VCaP (cell line): ENCODE data around the gene UBN1.

Source experiments
- H3K27ac ChIP-seq: fragments of 450-650 bp; 2 replicates; pipeline ENCODE4 v1.5.1; 2017
- TF ChIP-seq, protein P1 (sequence below): fragments of 450-650 bp; conservative IDR thresholded peaks from 2 replicates; pipeline ENCODE4 v1.5.1; 2017; ENCODE audit warnings: mild to moderate bottlenecking, moderate library complexity

The UBN1 gene

DNA sequence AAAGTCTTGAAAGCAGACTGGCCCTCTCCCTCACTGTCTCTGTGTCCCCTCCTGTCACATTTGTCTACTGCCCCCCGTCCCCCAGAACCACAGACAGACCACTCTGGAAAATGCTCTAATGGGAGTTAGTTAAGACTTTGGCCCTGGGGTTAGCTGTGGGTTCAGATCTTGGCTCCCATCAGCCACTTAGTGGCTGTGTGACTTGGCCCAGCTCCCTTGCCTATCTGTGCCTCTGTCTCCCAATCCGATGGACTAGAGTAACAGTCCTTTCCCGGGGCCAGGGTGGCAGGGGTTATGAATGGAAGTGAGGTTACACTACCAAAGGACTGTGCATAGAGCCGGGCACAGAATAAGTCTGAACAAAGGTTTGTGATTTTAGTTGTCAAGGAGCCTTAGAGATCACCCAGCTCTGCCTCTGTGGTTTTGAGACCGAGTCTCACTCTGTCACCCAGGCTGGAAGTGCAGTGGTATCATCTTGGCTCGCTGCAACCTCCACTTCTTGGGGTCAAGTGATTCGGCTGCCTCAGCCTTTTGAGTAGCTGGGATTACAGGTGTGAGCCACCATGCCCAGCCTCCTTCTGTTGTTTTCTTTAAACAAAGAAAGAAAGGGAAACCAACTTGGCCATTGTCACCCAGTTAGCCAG lies 66.0 kb downstream of the UBN1 start:
- TF ChIP-seq, protein P1, sequence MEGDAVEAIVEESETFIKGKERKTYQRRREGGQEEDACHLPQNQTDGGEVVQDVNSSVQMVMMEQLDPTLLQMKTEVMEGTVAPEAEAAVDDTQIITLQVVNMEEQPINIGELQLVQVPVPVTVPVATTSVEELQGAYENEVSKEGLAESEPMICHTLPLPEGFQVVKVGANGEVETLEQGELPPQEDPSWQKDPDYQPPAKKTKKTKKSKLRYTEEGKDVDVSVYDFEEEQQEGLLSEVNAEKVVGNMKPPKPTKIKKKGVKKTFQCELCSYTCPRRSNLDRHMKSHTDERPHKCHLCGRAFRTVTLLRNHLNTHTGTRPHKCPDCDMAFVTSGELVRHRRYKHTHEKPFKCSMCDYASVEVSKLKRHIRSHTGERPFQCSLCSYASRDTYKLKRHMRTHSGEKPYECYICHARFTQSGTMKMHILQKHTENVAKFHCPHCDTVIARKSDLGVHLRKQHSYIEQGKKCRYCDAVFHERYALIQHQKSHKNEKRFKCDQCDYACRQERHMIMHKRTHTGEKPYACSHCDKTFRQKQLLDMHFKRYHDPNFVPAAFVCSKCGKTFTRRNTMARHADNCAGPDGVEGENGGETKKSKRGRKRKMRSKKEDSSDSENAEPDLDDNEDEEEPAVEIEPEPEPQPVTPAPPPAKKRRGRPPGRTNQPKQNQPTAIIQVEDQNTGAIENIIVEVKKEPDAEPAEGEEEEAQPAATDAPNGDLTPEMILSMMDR: no peak
- no peak overlapping the region for H3K27ac ChIP-seq

DNA sequence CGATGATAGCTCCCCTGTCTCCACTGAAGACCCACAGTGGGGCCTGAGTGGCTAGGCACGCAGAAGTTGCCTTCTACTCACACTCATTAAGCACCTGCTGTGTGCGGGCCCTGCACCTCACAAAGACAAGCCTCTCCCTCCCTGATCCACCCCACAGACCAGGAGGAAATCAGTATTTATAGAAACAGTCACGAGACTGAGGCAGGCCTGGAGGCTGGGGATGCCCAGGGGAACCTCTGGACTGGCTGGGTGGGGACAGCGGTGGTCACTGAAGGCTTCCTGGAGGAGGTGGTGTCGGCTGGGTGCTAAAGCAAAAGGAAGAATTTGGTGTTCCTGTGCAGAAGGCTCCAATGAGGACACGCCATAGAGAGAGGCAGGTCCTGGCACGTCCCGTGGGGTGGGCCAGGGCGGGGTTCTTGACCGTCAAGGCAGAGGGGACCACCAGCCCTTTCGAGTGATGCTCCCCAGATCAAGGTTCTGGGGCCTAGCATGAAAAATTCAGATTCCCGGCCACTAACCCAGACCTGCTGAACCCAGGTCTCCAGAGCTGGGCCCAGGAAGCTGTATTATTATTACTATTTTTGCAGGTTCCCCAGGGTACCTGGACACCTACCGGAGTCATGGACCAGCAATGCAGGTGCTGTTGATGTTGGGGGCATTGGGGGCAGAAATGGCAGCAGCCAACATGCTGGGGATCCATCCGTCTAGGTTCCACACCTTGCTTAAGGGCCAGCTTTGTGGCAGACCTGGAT lies 66.7 kb downstream of the UBN1 start:
- H3K27ac ChIP-seq: no peak overlapping the region
- TF ChIP-seq, protein P1: no peak

DNA sequence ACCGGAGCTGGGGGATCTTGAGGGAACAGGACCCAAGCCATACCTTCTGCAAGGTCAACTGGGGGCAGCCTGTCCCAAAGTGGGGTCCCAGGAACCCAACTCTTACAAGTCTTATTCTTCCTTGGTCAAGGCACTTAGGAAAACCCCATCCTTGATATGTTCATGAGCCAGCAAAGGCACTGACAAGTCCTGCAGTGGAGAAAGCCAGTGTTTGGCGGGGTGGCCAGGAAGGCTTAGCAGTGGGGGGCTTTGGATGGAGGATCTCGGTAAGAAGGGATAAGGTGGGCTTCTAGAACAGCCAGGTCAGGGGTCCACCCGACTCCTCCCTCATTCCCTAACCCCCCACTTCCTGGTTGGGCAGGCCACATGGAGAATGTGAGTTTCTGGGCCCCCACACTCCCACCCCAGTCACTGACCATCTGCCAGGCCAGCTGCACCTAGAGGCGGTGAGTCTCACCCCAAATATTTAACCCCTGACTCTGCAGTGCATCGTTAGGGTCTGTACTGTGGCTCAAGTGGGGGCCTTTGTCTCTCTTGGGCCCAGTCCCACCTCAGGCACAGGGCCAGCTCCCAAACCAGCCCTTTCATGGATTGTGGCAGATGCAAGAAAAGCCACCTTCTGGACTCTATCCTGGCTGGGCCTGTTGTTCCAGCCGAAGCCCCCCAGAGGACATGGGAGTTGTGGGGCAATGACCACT lies 67.4 kb downstream of the UBN1 start:
- no peak overlapping the region for H3K27ac ChIP-seq
- TF ChIP-seq, protein P1: no peak

DNA sequence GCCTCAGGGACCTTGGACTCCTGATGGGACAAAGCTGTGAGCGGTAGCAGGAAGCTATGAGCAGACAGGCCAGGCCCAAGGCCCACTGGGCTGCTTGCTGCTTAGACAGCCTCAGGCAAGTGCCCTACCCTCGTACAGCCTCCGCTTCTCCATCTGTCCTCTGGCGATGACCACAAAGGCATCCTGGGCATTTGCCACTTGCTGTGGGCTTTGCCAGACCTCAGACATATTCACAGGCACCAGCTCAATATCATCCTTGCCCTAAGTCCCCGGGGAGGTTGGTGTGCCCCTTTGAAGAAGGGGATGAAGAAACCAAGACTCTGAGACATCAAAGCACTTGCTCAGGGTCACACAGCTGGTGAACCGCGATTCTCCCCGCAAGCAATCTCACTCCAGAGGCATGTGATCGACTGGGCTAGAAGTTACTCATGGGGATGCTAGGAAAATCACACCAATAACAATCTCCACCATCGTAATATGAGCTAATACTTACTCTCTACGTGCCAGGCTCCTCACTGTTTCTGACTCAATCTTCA lies 68.0 kb downstream of the UBN1 start:
- no peak overlapping the region for H3K27ac ChIP-seq
- TF ChIP-seq, protein P1: no peak

DNA sequence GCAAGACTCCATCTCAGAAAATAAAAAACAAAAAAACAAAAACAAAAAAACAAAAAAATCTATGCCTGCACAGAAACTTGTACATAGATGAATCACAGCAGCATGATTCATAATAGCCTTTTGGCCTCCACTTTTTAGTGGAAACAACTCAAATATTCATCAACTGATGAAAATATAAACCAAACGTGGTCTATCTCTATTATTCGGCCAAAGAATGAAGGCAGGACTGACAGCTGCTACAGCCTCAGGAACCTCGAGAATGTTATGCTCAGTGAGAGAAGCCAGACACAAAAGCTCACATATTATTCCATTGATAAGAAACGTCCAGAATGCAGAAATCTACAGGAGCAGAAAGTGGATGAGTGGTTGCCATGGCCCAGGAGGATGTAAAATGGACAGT lies 69.8 kb downstream of the UBN1 start:
- H3K27ac ChIP-seq: no peak overlapping the region
- TF ChIP-seq, protein P1: no peak

DNA sequence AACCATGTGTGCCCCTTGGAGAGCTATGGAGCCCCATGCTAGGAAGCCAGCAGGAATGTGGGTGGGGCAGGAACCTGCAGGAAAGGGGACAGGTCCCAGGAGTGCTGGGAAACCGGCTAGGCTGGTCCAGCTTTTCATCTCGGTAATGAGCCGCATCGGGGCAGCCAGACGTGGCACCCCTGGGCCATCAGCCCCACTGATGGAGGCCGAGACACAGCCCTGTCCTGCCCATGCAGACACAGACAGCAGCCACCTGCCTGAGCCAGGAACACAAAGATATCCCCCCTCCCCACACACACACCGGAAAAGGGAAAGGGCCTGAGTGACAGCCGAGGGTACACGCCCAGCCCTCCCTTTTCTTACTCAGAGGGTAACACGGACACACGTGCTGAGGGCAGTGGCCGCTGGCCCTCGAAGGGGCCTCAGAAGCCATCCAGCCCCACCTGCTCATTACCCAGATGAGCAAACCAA lies 71.5 kb downstream of the UBN1 start:
- TF ChIP-seq, protein P1: no peak
- H3K27ac ChIP-seq: no peak overlapping the region

DNA sequence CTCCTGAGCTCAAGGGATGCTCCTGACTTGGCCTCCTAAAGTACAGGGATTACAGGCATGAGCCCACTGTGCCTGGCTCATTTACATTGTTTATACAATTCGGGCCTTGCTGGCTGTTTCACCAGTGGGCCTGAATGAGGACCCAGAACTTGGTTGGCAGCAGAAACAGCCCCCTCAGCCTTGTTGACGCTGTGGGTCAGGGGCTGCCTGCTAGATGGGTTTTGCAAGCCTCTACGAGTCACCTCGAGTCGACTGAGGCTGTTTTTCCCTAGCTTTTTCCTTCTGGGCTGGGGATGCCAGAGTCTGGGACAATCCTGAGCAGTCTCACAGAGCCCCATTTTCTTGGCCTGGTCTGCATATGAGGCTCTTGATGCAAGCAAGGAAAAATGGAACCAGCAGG lies 73.5 kb downstream of the UBN1 start:
- no peak overlapping the region for H3K27ac ChIP-seq
- TF ChIP-seq, protein P1: no peak
